H9 (cell line): Measurements from ENCODE around the gene FUT6. TPM values are rescaled to one million over a fixed set of nuclear protein-coding genes. Genes with fewer than 3 reads are reported as not detected.

Source experiments
- DNase-seq: peaks from one replicate; pipeline ENCODE4 v3.0.0-alpha.2; 2017
- H2AFZ ChIP-seq: one replicate; pipeline ENCODE4 v1.6.1; 2013; ENCODE audit warnings: mild to moderate bottlenecking, low read length, control low read depth, moderate library complexity
- H2AK5ac ChIP-seq: 2 replicates; pipeline ENCODE4 v1.6.1; 2013; ENCODE audit warnings: low read length, control low read depth, mixed read lengths; ENCODE audit not compliant: insufficient read length
- H2BK120ac ChIP-seq: one replicate; pipeline ENCODE4 v1.6.1; 2013; ENCODE audit warnings: low read depth, mild to moderate bottlenecking, low read length, control low read depth, inconsistent platforms; ENCODE audit not compliant: poor library complexity, severe bottlenecking
- H2BK12ac ChIP-seq: 2 replicates; pipeline ENCODE4 v1.6.1; 2013; ENCODE audit warnings: low read length, control low read depth, mixed read lengths, low read depth; ENCODE audit not compliant: insufficient read length
- H2BK15ac ChIP-seq: 2 replicates; pipeline ENCODE4 v1.6.1; 2013; ENCODE audit warnings: low read depth, low read length, control low read depth
- H2BK20ac ChIP-seq: one replicate; pipeline ENCODE4 v1.6.1; 2013; ENCODE audit warnings: low read depth, mild to moderate bottlenecking, low read length, control low read depth, inconsistent platforms; ENCODE audit not compliant: poor library complexity, severe bottlenecking
- H2BK5ac ChIP-seq: 2 replicates; pipeline ENCODE4 v1.6.1; 2013; ENCODE audit warnings: low read length, control low read depth, mixed read lengths; ENCODE audit not compliant: insufficient read length
- H3K14ac ChIP-seq: 2 replicates; pipeline ENCODE4 v1.6.1; 2013; ENCODE audit warnings: low read length, control low read depth; ENCODE audit not compliant: insufficient read depth
- H3K18ac ChIP-seq: 2 replicates; pipeline ENCODE4 v1.6.1; 2013; ENCODE audit warnings: low read depth, mild to moderate bottlenecking, mixed read lengths, low read length, control low read depth; ENCODE audit not compliant: insufficient read length
- H3K23ac ChIP-seq: 2 replicates; pipeline ENCODE4 v1.6.1; 2013; ENCODE audit warnings: low read length, control low read depth, mixed read lengths, low read depth; ENCODE audit not compliant: insufficient read length
- H3K23me2 ChIP-seq: 2 replicates; pipeline ENCODE4 v1.6.1; 2013; ENCODE audit warnings: low read depth, mild to moderate bottlenecking, mixed read lengths, low read length, control low read depth; ENCODE audit not compliant: insufficient read length, poor library complexity, severe bottlenecking
- H3K27ac ChIP-seq: 2 replicates; pipeline ENCODE4 v1.5.1; 2013; ENCODE audit warnings: low read length, control low read depth, mixed read lengths, low read depth; ENCODE audit not compliant: insufficient read length
- H3K27me3 ChIP-seq: 2 replicates; pipeline ENCODE4 v1.6.1; 2013; ENCODE audit warnings: low read length, control low read depth, inconsistent platforms; ENCODE audit not compliant: insufficient read depth
- H3K4ac ChIP-seq: 2 replicates; pipeline ENCODE4 v1.6.1; 2013; ENCODE audit warnings: low read depth, mild to moderate bottlenecking, control low read depth, inconsistent platforms, low read length, moderate library complexity
- H3K4me1 ChIP-seq: 2 replicates; pipeline ENCODE4 v1.6.1; 2013; ENCODE audit warnings: low read length, control low read depth, inconsistent platforms; ENCODE audit not compliant: insufficient read depth
- H3K4me2 ChIP-seq: 2 replicates; pipeline ENCODE4 v1.6.1; 2013; ENCODE audit warnings: low read length, control low read depth, mixed read lengths; ENCODE audit not compliant: insufficient read length, insufficient read depth
- H3K56ac ChIP-seq: 2 replicates; pipeline ENCODE4 v1.6.1; 2013; ENCODE audit warnings: low read depth, mild to moderate bottlenecking, mixed read lengths, low read length, control low read depth; ENCODE audit not compliant: insufficient read length
- H3K79me1 ChIP-seq: 2 replicates; pipeline ENCODE4 v1.6.1; 2013; ENCODE audit warnings: low read depth, mild to moderate bottlenecking, moderate library complexity, low read length, control low read depth, inconsistent platforms; ENCODE audit not compliant: insufficient read depth, poor library complexity, severe bottlenecking
- H3K79me2 ChIP-seq: 2 replicates; pipeline ENCODE4 v1.6.1; 2013; ENCODE audit warnings: low read length, control low read depth, inconsistent platforms; ENCODE audit not compliant: insufficient read depth
- H3K9ac ChIP-seq: 2 replicates; pipeline ENCODE4 v1.6.1; 2013; ENCODE audit warnings: low read length, control low read depth, mixed read lengths; ENCODE audit not compliant: insufficient read length; ENCODE audit errors: extremely low read depth
- H3K9me3 ChIP-seq: one replicate; pipeline ENCODE4 v1.6.1; 2013; ENCODE audit warnings: low read depth, low read length, inconsistent platforms; ENCODE audit not compliant: control insufficient read depth
- H3T11ph ChIP-seq: one replicate; pipeline ENCODE4 v1.6.1; 2013; ENCODE audit warnings: mild to moderate bottlenecking, low read length, control low read depth, inconsistent platforms
- H4K20me1 ChIP-seq: one replicate; pipeline ENCODE4 v1.6.1; 2013; ENCODE audit not compliant: control insufficient read depth, insufficient read length, insufficient read depth
- H4K5ac ChIP-seq: 2 replicates; pipeline ENCODE4 v1.6.1; 2013; ENCODE audit warnings: low read depth, mild to moderate bottlenecking, mixed read lengths, low read length, control low read depth; ENCODE audit not compliant: insufficient read length
- H4K8ac ChIP-seq: replicated peaks from 2 replicates; pipeline ENCODE4 v1.6.1; 2013; ENCODE audit warnings: low read length, control low read depth, mixed read lengths, low read depth; ENCODE audit not compliant: insufficient read length
- H4K91ac ChIP-seq: 2 replicates; pipeline ENCODE4 v1.6.1; 2013; ENCODE audit warnings: low read depth, mild to moderate bottlenecking, moderate library complexity, mixed read lengths, low read length, control low read depth; ENCODE audit not compliant: insufficient read length
- H3K27ac Mint-ChIP-seq, 3 experiments: 2 replicates in 2 of 3; 3 replicates in 1 of 3; pipeline ENCODE4 v1.8.0; 2020 to 2021; ENCODE audit warnings: mixed read lengths in 3 of 3, mild to moderate bottlenecking in 1 of 3, moderate library complexity in 1 of 3
- H3K27me3 Mint-ChIP-seq: 2 replicates; pipeline ENCODE4 v1.8.0; 2021; ENCODE audit warnings: low read depth, mild to moderate bottlenecking, moderate library complexity, mixed read lengths
- H3K36me3 Mint-ChIP-seq, 3 experiments: 2 replicates in 2 of 3; 3 replicates in 1 of 3; pipeline ENCODE4 v1.8.0; 2020 to 2021; ENCODE audit warnings: low read depth in 3 of 3, mixed read lengths in 3 of 3; ENCODE audit not compliant: insufficient read depth in 1 of 3
- H3K4me1 Mint-ChIP-seq, 2 experiments: 2 replicates each; pipeline ENCODE4 v1.8.0; 2020; ENCODE audit warnings: mixed read lengths in 2 of 2
- H3K4me3 Mint-ChIP-seq, 2 experiments: 2 replicates in 1 of 2; 3 replicates in 1 of 2; pipeline ENCODE4 v1.8.0; 2020 to 2021; ENCODE audit warnings: mild to moderate bottlenecking in 2 of 2, mixed read lengths in 2 of 2, moderate library complexity in 1 of 2
- H3K9me3 Mint-ChIP-seq, 2 experiments: 2 replicates in 1 of 2; 3 replicates in 1 of 2; pipeline ENCODE4 v1.8.0; 2020; ENCODE audit warnings: mild to moderate bottlenecking in 2 of 2, mixed read lengths in 2 of 2, moderate library complexity in 1 of 2
- WGBS: extraction: QIAGEN DNeasy Blood & Tissue Kit; methylation state at CpG from one replicate; pipeline ENCODE4 v1.1.7; 2013; ENCODE audit warnings: missing lambda C conversion rate, low lambda C conversion rate, mixed read lengths; ENCODE audit not compliant: insufficient read length; ENCODE audit errors: extremely low coverage; 5-methylcytosine and 5-hydroxymethylcytosine counted together
- total RNA-seq: library from RNA; stranded (reverse); gene quantifications from 2 replicates; pipeline ENCODE4 v1.2.1, GENCODE V29; 2021
- TF ChIP-seq, protein P1 (sequence below): fragments of 200-600 bp; sonication (generic); conservative IDR thresholded peaks from 3 replicates; pipeline ENCODE4 v1.8.0; 2021; ENCODE audit warnings: antibody characterized with exemption, mild to moderate bottlenecking

Gene FUT6
- total RNA-seq, 1 experiment from 2014 or later: 0.13 TPM

DNA sequence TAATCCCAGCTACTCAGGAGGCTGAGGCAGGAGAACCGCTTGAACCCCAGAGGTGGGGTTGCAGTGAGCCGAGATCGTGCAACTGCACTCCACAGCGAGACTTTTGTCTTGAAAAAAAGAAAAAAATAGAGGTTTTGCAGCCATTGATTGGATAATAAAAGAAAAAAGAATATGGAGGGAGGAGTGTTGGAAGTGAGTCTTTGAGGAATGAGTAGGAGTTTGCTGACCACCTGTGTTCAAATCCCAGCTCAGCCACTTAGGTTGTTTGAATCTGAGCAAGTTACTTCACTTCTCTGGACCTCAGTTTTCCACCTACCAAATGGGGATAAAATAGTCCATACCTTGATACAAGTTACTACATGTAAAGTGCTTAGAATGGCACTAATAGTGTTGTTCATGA, 28.4 kb downstream of the FUT6 start:
- Histone ChIP-seq H2BK20ac (no peak overlapping the region), H4K5ac (no peak overlapping the region), H3T11ph (no peak overlapping the region), H3K4ac (no peak overlapping the region), H4K20me1 (no peaks in the 10 kb centered on the region), H3K23me2 (no peaks in the 10 kb centered on the region), H3K27ac (no peak overlapping the region), H3K9me3 (no peaks in the 10 kb centered on the region), H2BK12ac (no peak overlapping the region), H3K23ac (no peak overlapping the region), H4K91ac (no peak overlapping the region), H3K27me3 (no peaks in the 10 kb centered on the region), H3K4me1 (no peaks in the 10 kb centered on the region), H4K8ac (no peak overlapping the region), H3K18ac (no peak overlapping the region), H2BK120ac (no peak overlapping the region), H3K4me2 (no peak overlapping the region), H3K9ac (no peak overlapping the region), H2AFZ (no peak overlapping the region), H2BK5ac (no peak overlapping the region), H3K79me1 (no peaks in the 10 kb centered on the region), H3K79me2 (no peaks in the 10 kb centered on the region), H2BK15ac (no peak overlapping the region), H2AK5ac (no peak overlapping the region), H3K14ac (no peak overlapping the region), H3K56ac (no peak overlapping the region)
- H3K9me3 Mint-ChIP-seq: no peaks in the 10 kb centered on the region
- no peak overlapping the region for H3K27ac Mint-ChIP-seq
- no CpG with 5 or more reads among the region's 4 CpGs for WGBS
- peaks cover 8 to 9% of the 10 kb centered on the region in 2 experiments for H3K4me1 Mint-ChIP-seq
- DNase-seq: no peak
- no peaks in the 10 kb centered on the region for H3K36me3 Mint-ChIP-seq
- no peak overlapping the region for H3K4me3 Mint-ChIP-seq
- peaks cover 12% of the 10 kb centered on the region for H3K27me3 Mint-ChIP-seq
- TF ChIP-seq, protein P1, sequence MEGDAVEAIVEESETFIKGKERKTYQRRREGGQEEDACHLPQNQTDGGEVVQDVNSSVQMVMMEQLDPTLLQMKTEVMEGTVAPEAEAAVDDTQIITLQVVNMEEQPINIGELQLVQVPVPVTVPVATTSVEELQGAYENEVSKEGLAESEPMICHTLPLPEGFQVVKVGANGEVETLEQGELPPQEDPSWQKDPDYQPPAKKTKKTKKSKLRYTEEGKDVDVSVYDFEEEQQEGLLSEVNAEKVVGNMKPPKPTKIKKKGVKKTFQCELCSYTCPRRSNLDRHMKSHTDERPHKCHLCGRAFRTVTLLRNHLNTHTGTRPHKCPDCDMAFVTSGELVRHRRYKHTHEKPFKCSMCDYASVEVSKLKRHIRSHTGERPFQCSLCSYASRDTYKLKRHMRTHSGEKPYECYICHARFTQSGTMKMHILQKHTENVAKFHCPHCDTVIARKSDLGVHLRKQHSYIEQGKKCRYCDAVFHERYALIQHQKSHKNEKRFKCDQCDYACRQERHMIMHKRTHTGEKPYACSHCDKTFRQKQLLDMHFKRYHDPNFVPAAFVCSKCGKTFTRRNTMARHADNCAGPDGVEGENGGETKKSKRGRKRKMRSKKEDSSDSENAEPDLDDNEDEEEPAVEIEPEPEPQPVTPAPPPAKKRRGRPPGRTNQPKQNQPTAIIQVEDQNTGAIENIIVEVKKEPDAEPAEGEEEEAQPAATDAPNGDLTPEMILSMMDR: no peak
